A673 (cell line): Measurements from ENCODE around the gene ZNF768. TPM values are rescaled to one million over a fixed set of nuclear protein-coding genes. Genes with fewer than 3 reads are reported as not detected.

ENCODE experiments used
- BruUV-seq: library from RNA; stranded (reverse); fragments of 400-500 nt; replicated peaks from 2 replicates; lab custom pipeline; 2021; lab: Mats Ljungman, UMichigan
- CTCF ChIA-PET: fragments of 300-600 bp; sonication (Branson Sonifier 250); formaldehyde crosslinking; loops from one replicate; lab custom pipeline; 2022; ENCODE audit warnings: antibody characterized with exemption; lab: Charles Lee
- POLR2A ChIA-PET: fragments of 300-600 bp; sonication (Branson Sonifier 250); formaldehyde crosslinking; loops from one replicate; lab custom pipeline; 2022; ENCODE audit warnings: antibody characterized with exemption; ENCODE audit not compliant: low non-redundant PET; lab: Charles Lee
- DNase-seq: peaks from one replicate; pipeline ENCODE4 v3.0.0-alpha.2; 2015; ENCODE audit warnings: low spot score
- H3K27ac ChIP-seq: fragments of 200-600 bp; sonication (generic); 2 replicates; pipeline ENCODE4 v1.5.1; 2016; ENCODE audit warnings: mixed run types, low read depth, mild to moderate bottlenecking, mixed read lengths, antibody characterized with exemption, low read length; ENCODE audit not compliant: poor library complexity, severe bottlenecking
- H3K27me3 ChIP-seq: fragments of 200-600 bp; sonication (generic); replicated peaks from 2 replicates; pipeline ENCODE4 v1.6.1; 2017; ENCODE audit warnings: mixed run types, low read depth, mild to moderate bottlenecking, mixed read lengths, antibody characterized with exemption, low read length; ENCODE audit not compliant: insufficient read depth, poor library complexity
- H3K36me3 ChIP-seq: fragments of 200-600 bp; sonication (generic); 2 replicates; pipeline ENCODE4 v1.6.1; 2016; ENCODE audit warnings: mixed run types, mild to moderate bottlenecking, mixed read lengths, antibody characterized with exemption, low read length; ENCODE audit not compliant: insufficient read depth, poor library complexity, severe bottlenecking
- H3K4me1 ChIP-seq: fragments of 200-600 bp; sonication (generic); 2 replicates; pipeline ENCODE4 v1.6.1; 2017; ENCODE audit warnings: mixed run types, mild to moderate bottlenecking, mixed read lengths, antibody characterized with exemption, low read length; ENCODE audit not compliant: insufficient read depth, poor library complexity, severe bottlenecking
- H3K4me3 ChIP-seq: fragments of 200-600 bp; sonication (generic); 2 replicates; pipeline ENCODE4 v1.5.1; 2016; ENCODE audit warnings: low read depth, mixed run types, mild to moderate bottlenecking, mixed read lengths, low read length; ENCODE audit not compliant: poor library complexity, severe bottlenecking
- H3K9me3 ChIP-seq: fragments of 200-600 bp; sonication (generic); 2 replicates; pipeline ENCODE4 v1.6.1; 2016; ENCODE audit warnings: mixed run types, low read depth, mild to moderate bottlenecking, mixed read lengths, antibody characterized with exemption, low read length; ENCODE audit not compliant: poor library complexity, severe bottlenecking
- CTCF ChIP-seq: fragments of 300-800, 200-600 bp; sonication (generic); conservative IDR thresholded peaks from 2 replicates; pipeline ENCODE4 v1.5.1; 2017; ENCODE audit warnings: low read depth, mild to moderate bottlenecking, antibody characterized with exemption, low read length, moderate library complexity, mixed read lengths
- EZH2 ChIP-seq: fragments of 200-600 bp; sonication (generic); IDR thresholded peaks from 2 replicates; pipeline ENCODE4 v1.6.1; 2017; ENCODE audit warnings: borderline replicate concordance, low read depth, mild to moderate bottlenecking, mixed read lengths, antibody characterized with exemption, low read length; ENCODE audit not compliant: poor library complexity, severe bottlenecking
- intact Hi-C: fragments of 100-400 bp; cut with micrococcal nuclease; formaldehyde crosslinking; loops from one replicate; pipeline ENCODE4 v1.10.0; 2022; ENCODE audit not compliant: unreplicated experiment
- total RNA-seq: library from RNA; stranded (reverse); gene quantifications from 2 replicates; pipeline ENCODE4 v1.2.3, GENCODE V29; 2021

The ZNF768 gene
- total RNA-seq, 1 experiment from 2014 or later: 32.7 TPM

GRCh38 chr16:30521873-30522641, 4.3 kb downstream of the ZNF768 start:
- Histone ChIP-seq H3K27me3 (no peaks in the 10 kb centered on the region), H3K27ac (no peak overlapping the region), H3K4me1 (peaks cover 6% of the 10 kb centered on the region), H3K36me3 (peaks cover 9% of the 10 kb centered on the region), H3K9me3 (no peaks in the 10 kb centered on the region), H3K4me3 (no peak overlapping the region)
- BruUV-seq: no TSS peak
- intact Hi-C loops: no loop called here
- no peak for DNase-seq
- TF ChIP-seq EZH2 (no peak), CTCF (no peak)
- CTCF ChIA-PET: no interaction called here
- POLR2A ChIA-PET: no interaction called here

- H3K27ac ChIP-seq: no peak overlapping the region
- no peak for DNase-seq
- intact Hi-C loops: no loop called here
- CTCF ChIA-PET: no interaction called here
- BruUV-seq: no TSS peak
- TF ChIP-seq CTCF (no peak), EZH2 (no peak)
- peaks cover 9% of the 10 kb centered on the region for H3K36me3 ChIP-seq
- peaks cover 6% of the 10 kb centered on the region for H3K4me1 ChIP-seq
- POLR2A ChIA-PET: no interaction called here
- H3K27me3 ChIP-seq: no peaks in the 10 kb centered on the region
- no peaks in the 10 kb centered on the region for H3K9me3 ChIP-seq
- H3K4me3 ChIP-seq: no peak overlapping the region
Observed at GRCh38 chr16:30521476-30521872, 4.9 kb downstream of the ZNF768 start.

GRCh38 chr16:30519120-30520049, 7.0 kb downstream of the ZNF768 start:
- Histone ChIP-seq H3K27ac (no peak overlapping the region), H3K27me3 (no peaks in the 10 kb centered on the region), H3K4me3 (no peak overlapping the region), H3K36me3 (no peaks in the 10 kb centered on the region), H3K9me3 (no peaks in the 10 kb centered on the region), H3K4me1 (no peaks in the 10 kb centered on the region)
- intact Hi-C loops: no loop called here
- TF ChIP-seq CTCF (no peak), EZH2 (no peak)
- BruUV-seq: no TSS peak
- DNase-seq: no peak
- ChIA-PET POLR2A (no interaction called here), CTCF (no interaction called here)
